Peyer's patch (tissue), 4 donors: Measurements from ENCODE around the gene ABRAXAS1. TPM values are rescaled to one million over a fixed set of nuclear protein-coding genes. Genes with fewer than 3 reads are reported as not detected.
A peak's percentile ranks its signal among the peaks of the same experiment; 100 is the strongest.

Experiments used
- DNase-seq, 3 donors: peaks; one replicate each; pipeline ENCODE4 v3.0.0-alpha.2; 2017 to 2019
- H3K27ac ChIP-seq, 4 donors: fragments of 200-600 bp; sonication (generic); one replicate each; pipeline ENCODE4 v1.5.1; 2016 to 2019
- H3K27me3 ChIP-seq, 2 donors: fragments of 200-600 bp; sonication (generic); one replicate each; pipeline ENCODE4 v1.5.1; 2019
- H3K36me3 ChIP-seq, 3 donors: fragments of 200-600 bp; sonication (generic); one replicate each; pipeline ENCODE4 v1.5.1; 2016 to 2019
- H3K4me1 ChIP-seq, 4 donors: fragments of 200-600 bp; sonication (generic); one replicate each; pipeline ENCODE4 v1.5.1; 2016 to 2019
- H3K4me3 ChIP-seq, 4 donors: fragments of 200-600 bp; sonication (generic); 1 replicate in 3 of 4; 2 replicates in 1 of 4; pipeline ENCODE4 v1.5.1; 2016 to 2019; ENCODE audit warnings: mild to moderate bottlenecking in 1 of 4
- H3K9me3 ChIP-seq, 4 donors: fragments of 200-600 bp; sonication (generic); one replicate each; pipeline ENCODE4 v1.5.1; 2016 to 2019; ENCODE audit warnings: mild to moderate bottlenecking in 1 of 4
- CTCF ChIP-seq, 6 experiments: fragments of 450-650 bp in 4 of 6; fragments of 200-600 bp in 2 of 6; sonication (generic) in 1 of 6; IDR thresholded peaks; one replicate each; pipeline ENCODE4 v1.5.1; 2017 to 2019; ENCODE audit warnings: antibody characterized with exemption in 6 of 6, mild to moderate bottlenecking in 3 of 6, moderate library complexity in 1 of 6
- POLR2A ChIP-seq, 2 donors: fragments of 450-650 bp; IDR thresholded peaks; one replicate each; pipeline ENCODE4 v1.5.1; 2017; ENCODE audit warnings: antibody characterized with exemption in 2 of 2, mild to moderate bottlenecking in 2 of 2, moderate library complexity in 2 of 2
- total RNA-seq, 4 donors: library from RNA; depleted of rRNA; stranded (reverse); fragments of >200 nt; gene quantifications; one replicate each; pipeline ENCODE4 v1.1.0, GENCODE V29; 2016

ABRAXAS1 gene
- total RNA-seq, 4 donors from 2014 or later, result 3.7 to 10.7 (median 7.6) TPM

DNA sequence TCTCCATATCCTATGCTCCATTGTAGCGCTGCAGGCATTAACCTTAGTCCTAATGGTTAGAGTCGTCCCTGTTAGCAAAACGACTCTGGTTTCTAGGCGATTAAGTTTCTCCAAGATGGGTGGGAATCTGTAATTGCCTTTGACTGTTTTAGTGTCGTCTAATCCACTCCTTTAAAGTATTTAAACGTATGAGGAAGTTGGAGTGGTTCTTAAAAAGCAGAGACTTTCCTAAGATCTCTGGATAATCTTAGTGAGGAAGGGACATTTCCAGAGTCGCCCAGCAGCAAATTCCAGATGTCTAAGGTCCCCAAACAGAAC, 28.8 kb downstream of the ABRAXAS1 start:
- Histone ChIP-seq H3K4me3 (peak overlapping the region; percentile 63 to 76 (median 66)), H3K27me3 (no peaks in the 10 kb centered on the region), H3K36me3 (peaks cover 0 to 31% (median 0%) of the 10 kb centered on the region in 3 donors), H3K4me1 (peaks cover 0 to 24% (median 4%) of the 10 kb centered on the region in 4 donors), H3K27ac (peak overlapping the region; percentile 89 to 99 (median 94)), H3K9me3 (no peaks in the 10 kb centered on the region)
- DNase-seq, result no peak
- no peak for TF ChIP-seq CTCF (IDR thresholded peaks at IDR 0.05)
- TF ChIP-seq POLR2A (IDR thresholded peaks at IDR 0.05), result no peak

- H3K4me3 ChIP-seq, result peak within 1 kb of the TSS; percentile 63 to 76 (median 66)
- TF ChIP-seq POLR2A (IDR thresholded peaks at IDR 0.05) (peak in 1 of 2 donors; percentile 47), CTCF (IDR thresholded peaks at IDR 0.05) (peak in 3 of 6 experiments; percentile 33 to 42 (median 34))
- H3K9me3 ChIP-seq, result no peaks in the 10 kb centered on the region
- H3K27me3 ChIP-seq, result no peaks in the 10 kb centered on the region
- peak; percentile 92 to 99 (median 98) for DNase-seq
- H3K27ac ChIP-seq, result peak within 1 kb of the TSS; percentile 89 to 99 (median 94)
- peaks cover 0 to 24% (median 4%) of the 10 kb centered on the region in 4 donors for H3K4me1 ChIP-seq
- peaks cover 0 to 25% (median 0%) of the 10 kb centered on the region in 3 donors for H3K36me3 ChIP-seq
Observed at GRCh38 chr4:83455281-83456183, 29.4 kb downstream of the ABRAXAS1 start, which contains the start of the genes HELQ and MRPS18C. Gene HELQ, minus strand, starts transcription at chr4:83455823. Its CDS starts 130 bp downstream, at chr4:83455693. Gene MRPS18C, plus strand, starts transcription at chr4:83456058. Its CDS starts 20 bp downstream, at chr4:83456078.

DNA sequence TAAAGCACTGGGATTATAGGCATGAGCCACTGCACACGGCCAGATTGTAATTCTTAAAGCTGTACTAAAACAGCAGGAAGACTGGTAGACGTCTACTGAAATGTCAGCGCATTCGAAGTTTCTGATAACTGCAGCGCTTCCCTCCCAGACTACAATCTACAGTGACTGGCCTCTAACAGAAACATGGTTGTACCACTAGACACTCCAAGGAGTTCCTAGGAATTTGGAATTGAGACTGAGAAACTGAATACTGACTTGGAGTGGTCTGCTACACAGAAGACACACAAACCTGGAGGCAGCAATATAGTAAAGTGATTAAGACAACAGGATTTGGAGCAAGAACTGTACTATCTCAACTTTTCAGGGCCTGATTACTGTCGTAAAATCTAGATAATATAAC, 30.2 kb downstream of the ABRAXAS1 start:
- TF ChIP-seq POLR2A (IDR thresholded peaks at IDR 0.05) (no peak), CTCF (IDR thresholded peaks at IDR 0.05) (no peak)
- Histone ChIP-seq H3K4me1 (peaks cover 0 to 24% (median 4%) of the 10 kb centered on the region in 4 donors), H3K27me3 (no peaks in the 10 kb centered on the region), H3K4me3 (peak overlapping the region; percentile 63 to 76 (median 66)), H3K36me3 (peaks cover 0 to 17% (median 0%) of the 10 kb centered on the region in 3 donors), H3K9me3 (no peaks in the 10 kb centered on the region), H3K27ac (peak overlapping the region; percentile 89 to 99 (median 94))
- DNase-seq, result no peak

DNA sequence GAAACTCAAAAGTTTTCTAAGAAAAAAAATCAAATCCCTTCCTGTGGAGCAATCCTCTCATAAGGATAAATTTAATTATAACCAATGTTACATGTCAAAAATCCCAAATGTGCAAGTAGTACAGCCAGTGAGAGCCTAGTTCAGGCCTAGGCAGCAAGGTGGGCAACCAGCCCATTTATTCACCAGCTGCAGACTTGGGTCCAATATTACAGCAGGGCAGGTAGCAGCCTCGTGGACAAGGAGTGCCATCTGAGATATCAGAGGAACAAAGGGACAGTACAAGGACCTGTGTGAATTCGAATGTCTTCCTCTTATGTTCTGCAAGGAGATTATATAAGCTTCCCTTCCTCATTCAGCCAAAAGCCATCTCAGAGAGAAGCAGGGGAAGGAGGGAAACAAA, 35.9 kb downstream of the ABRAXAS1 start:
- Histone ChIP-seq H3K36me3 (peaks cover 0 to 20% (median 0%) of the 10 kb centered on the region in 3 donors), H3K27me3 (no peaks in the 10 kb centered on the region), H3K27ac (no peak overlapping the region), H3K4me1 (peaks cover 0 to 2% (median under 1%) of the 10 kb centered on the region in 4 donors), H3K4me3 (no peak overlapping the region), H3K9me3 (no peaks in the 10 kb centered on the region)
- no peak for TF ChIP-seq POLR2A (IDR thresholded peaks at IDR 0.05)
- TF ChIP-seq CTCF (IDR thresholded peaks at IDR 0.05), result no peak
- DNase-seq, result no peak

- Histone ChIP-seq H3K36me3 (peaks cover 0 to 71% (median 0%) of the 10 kb centered on the region in 3 donors), H3K27ac (no peak overlapping the region), H3K4me3 (no peak overlapping the region), H3K4me1 (no peaks in the 10 kb centered on the region), H3K9me3 (no peaks in the 10 kb centered on the region), H3K27me3 (no peaks in the 10 kb centered on the region)
- no peak for TF ChIP-seq POLR2A (IDR thresholded peaks at IDR 0.05)
- no peak for TF ChIP-seq CTCF (IDR thresholded peaks at IDR 0.05)
- no peak for DNase-seq
Observed at GRCh38 chr4:83440899-83441298, 44.0 kb downstream of the ABRAXAS1 start.
